HepG2 (cell line): ENCODE data around the gene VPS54. TPM values are rescaled to one million over a fixed set of nuclear protein-coding genes. Genes with fewer than 3 reads are reported as not detected.

Experiments used
- CAMTA2 ChIP-seq: sonication (generic); formaldehyde crosslinking; IDR thresholded peaks from 2 replicates; pipeline ENCODE4 v1.4.0; 2020; ENCODE audit warnings: mild to moderate bottlenecking, missing genetic modification reagents, borderline replicate concordance
- ETV5 ChIP-seq: IDR thresholded peaks from 2 replicates; pipeline ENCODE4 v1.6.1; 2018; ENCODE audit warnings: missing biosample characterization, missing genetic modification reagents, inconsistent platforms, borderline replicate concordance
- ETV6 ChIP-seq: sonication (generic); formaldehyde crosslinking; conservative IDR thresholded peaks from 2 replicates; pipeline ENCODE4 v1.4.0; 2020; ENCODE audit warnings: missing genetic modification reagents
- MXD4 ChIP-seq: IDR thresholded peaks from 2 replicates; pipeline ENCODE4 v1.6.1; 2016; ENCODE audit warnings: mild to moderate bottlenecking, missing biosample characterization, missing genetic modification reagents
- NR3C1 ChIP-seq: sonication (generic); formaldehyde crosslinking; IDR thresholded peaks from 2 replicates; pipeline ENCODE4 v1.4.0; 2020; ENCODE audit warnings: missing genetic modification reagents
- RBM22 ChIP-seq: fragments of 200-400 bp; formaldehyde crosslinking; optimal IDR thresholded peaks from 2 replicates; pipeline ENCODE3; 2017; ENCODE audit warnings: mild to moderate bottlenecking, low read length, moderate library complexity
- RFX1 ChIP-seq: fragments of 450-650 bp; IDR thresholded peaks from 2 replicates; pipeline ENCODE4 v1.6.1; 2017
- TP53 ChIP-seq: sonication (generic); formaldehyde crosslinking; conservative IDR thresholded peaks from 2 replicates; pipeline ENCODE4 v1.4.0; 2020; ENCODE audit warnings: missing genetic modification reagents
- ZFP36 ChIP-seq: fragments of 150-350 bp; IDR thresholded peaks from 2 replicates; pipeline ENCODE4 v1.6.1; 2018; ENCODE audit warnings: borderline replicate concordance, low read length, low read depth; ENCODE audit not compliant: partially characterized antibody
- ZMYM4 ChIP-seq: sonication (generic); formaldehyde crosslinking; IDR thresholded peaks from 2 replicates; pipeline ENCODE4 v1.8.1; 2023; ENCODE audit warnings: mild to moderate bottlenecking, missing genetic modification reagents
- ZNF556 ChIP-seq: sonication (generic); formaldehyde crosslinking; IDR thresholded peaks from 2 replicates; pipeline ENCODE4 v1.4.0; 2020; ENCODE audit warnings: mild to moderate bottlenecking, missing genetic modification reagents, borderline replicate concordance
- ZNF569 ChIP-seq: sonication (generic); formaldehyde crosslinking; IDR thresholded peaks from 2 replicates; pipeline ENCODE4 v1.5.0; 2020; ENCODE audit warnings: mild to moderate bottlenecking, missing genetic modification reagents, moderate library complexity, borderline replicate concordance
- ZNF883 ChIP-seq: sonication (generic); formaldehyde crosslinking; IDR thresholded peaks from 2 replicates; pipeline ENCODE4 v1.5.1; 2020; ENCODE audit warnings: mild to moderate bottlenecking, missing genetic modification reagents; ENCODE audit errors: not compliant biosample characterization
- polyA plus RNA-seq, 8 experiments: library from polyadenylated mRNA; depleted of rRNA in 3 of 8; stranded (reverse) in 7 of 8; unstranded in 1 of 8; fragments of >200 nt; fragmentation: Illumina TruSeq in 4 of 8; extraction: Trizol in 4 of 8; gene quantifications; 2 replicates each; pipeline versions ENCODE4 v1.2.1 to v1.2.3, GENCODE V29; 2011 to 2016; ENCODE audit warnings: low read depth in 4 of 8, missing spikeins in 1 of 8, mixed read lengths in 1 of 8; ENCODE audit not compliant: insufficient read depth in 1 of 8
- total RNA-seq, 5 experiments: library from RNA; depleted of rRNA; stranded (reverse); fragments of >200 nt; fragmentation: Illumina TruSeq; extraction: Trizol; gene quantifications; 2 replicates each; pipeline ENCODE4 v1.2.3, GENCODE V29; 2016; ENCODE audit warnings: low read depth in 1 of 5
- TF ChIP-seq, protein P1 (sequence below): IDR thresholded peaks from 2 replicates; pipeline ENCODE4 v1.6.1; 2012; ENCODE audit warnings: low read depth, low read length, improper control_type of control experiment
- TF ChIP-seq, protein P2 (sequence below): sonication (generic); formaldehyde crosslinking; IDR thresholded peaks from 2 replicates; pipeline ENCODE4 v1.4.0; 2020; ENCODE audit warnings: mild to moderate bottlenecking, low read depth, missing genetic modification reagents
- TF ChIP-seq, protein P3 (sequence below): IDR thresholded peaks from 2 replicates; pipeline ENCODE4 v1.6.1; 2016; ENCODE audit warnings: low read depth, missing genetic modification reagents, missing compliant biosample characterization
- TF ChIP-seq, protein P4 (sequence below): sonication (generic); formaldehyde crosslinking; IDR thresholded peaks from 2 replicates; pipeline ENCODE4 v1.8.0; 2022; ENCODE audit warnings: mild to moderate bottlenecking, missing genetic modification reagents
- TF ChIP-seq, protein P5 (sequence below): sonication (generic); formaldehyde crosslinking; IDR thresholded peaks from 2 replicates; pipeline ENCODE4 v1.5.1; 2020; ENCODE audit warnings: missing genetic modification reagents, mild to moderate bottlenecking, borderline replicate concordance

VPS54 gene
- total and polyA plus RNA-seq, 2 of the 13 experiments (the other 11 are each of a cell fraction or from before 2014, with no cell fraction given), result 64.7 to 77.5 TPM

DNA sequence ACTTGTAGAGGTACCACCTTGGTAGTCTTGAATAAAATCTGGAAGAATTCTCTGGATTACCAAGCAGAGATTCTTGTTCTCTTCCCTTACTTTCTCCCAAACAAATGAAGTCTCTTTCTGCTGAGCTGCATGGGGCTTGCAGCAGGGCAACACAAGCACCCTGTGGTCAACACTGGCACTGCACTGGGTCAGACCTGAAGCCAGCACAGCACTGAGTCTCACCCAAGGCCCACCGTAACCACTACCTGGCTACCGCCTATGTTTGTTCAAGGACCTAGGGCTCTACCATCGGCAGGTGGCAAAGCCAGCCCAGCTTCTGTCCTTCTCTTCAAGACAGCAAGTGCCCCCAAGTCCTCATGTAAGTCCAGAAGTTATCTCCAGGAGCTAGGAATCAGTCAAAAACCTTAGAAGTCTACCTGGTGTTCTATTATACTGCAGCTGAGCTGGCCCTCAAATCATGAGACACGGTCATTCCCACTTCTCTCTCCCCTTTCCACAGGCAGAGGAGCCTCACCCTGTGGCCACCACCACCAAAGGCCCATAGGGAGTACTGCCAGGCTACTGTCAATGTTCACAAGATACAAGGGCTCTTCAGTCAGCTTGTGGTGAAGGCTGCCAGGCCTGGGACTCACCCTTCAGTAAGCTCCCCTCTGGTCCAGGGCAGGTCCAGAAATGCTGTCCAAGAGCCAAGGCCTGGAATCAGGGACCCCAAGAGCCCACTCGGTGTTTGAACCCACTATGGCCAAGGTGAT is 18.4 kb downstream of the VPS54 start (continued):
- TF ChIP-seq, protein P1, sequence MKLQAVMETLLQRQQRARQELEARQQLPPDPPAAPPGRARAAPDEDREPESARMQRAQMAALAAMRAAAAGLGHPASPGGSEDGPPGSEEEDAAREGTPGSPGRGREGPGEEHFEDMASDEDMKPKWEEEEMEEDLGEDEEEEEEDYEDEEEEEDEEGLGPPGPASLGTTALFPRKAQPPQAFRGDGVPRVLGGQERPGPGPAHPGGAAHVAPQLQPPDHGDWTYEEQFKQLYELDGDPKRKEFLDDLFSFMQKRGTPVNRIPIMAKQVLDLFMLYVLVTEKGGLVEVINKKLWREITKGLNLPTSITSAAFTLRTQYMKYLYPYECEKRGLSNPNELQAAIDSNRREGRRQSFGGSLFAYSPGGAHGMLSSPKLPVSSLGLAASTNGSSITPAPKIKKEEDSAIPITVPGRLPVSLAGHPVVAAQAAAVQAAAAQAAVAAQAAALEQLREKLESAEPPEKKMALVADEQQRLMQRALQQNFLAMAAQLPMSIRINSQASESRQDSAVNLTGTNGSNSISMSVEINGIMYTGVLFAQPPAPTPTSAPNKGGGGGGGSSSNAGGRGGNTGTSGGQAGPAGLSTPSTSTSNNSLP, result no peak
- TF ChIP-seq ZNF556 (CRISPR knock-in tag), result 0 out of 2 replicates have a peak, but pooled peaks have one; percentile 22
- no peak for TF ChIP-seq RBM22
- no peak for TF ChIP-seq MXD4 (CRISPR knock-in tag)
- TF ChIP-seq, protein P2, sequence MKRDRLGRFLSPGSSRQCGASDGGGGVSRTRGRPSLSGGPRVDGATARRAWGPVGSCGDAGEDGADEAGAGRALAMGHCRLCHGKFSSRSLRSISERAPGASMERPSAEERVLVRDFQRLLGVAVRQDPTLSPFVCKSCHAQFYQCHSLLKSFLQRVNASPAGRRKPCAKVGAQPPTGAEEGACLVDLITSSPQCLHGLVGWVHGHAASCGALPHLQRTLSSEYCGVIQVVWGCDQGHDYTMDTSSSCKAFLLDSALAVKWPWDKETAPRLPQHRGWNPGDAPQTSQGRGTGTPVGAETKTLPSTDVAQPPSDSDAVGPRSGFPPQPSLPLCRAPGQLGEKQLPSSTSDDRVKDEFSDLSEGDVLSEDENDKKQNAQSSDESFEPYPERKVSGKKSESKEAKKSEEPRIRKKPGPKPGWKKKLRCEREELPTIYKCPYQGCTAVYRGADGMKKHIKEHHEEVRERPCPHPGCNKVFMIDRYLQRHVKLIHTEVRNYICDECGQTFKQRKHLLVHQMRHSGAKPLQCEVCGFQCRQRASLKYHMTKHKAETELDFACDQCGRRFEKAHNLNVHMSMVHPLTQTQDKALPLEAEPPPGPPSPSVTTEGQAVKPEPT (CRISPR knock-in tag), result no peak
- TF ChIP-seq ZNF569 (CRISPR knock-in tag), result no peak
- no peak for TF ChIP-seq CAMTA2 (CRISPR knock-in tag)
- TF ChIP-seq ZMYM4 (CRISPR knock-in tag), result peak; percentile 58
- TF ChIP-seq, protein P3, sequence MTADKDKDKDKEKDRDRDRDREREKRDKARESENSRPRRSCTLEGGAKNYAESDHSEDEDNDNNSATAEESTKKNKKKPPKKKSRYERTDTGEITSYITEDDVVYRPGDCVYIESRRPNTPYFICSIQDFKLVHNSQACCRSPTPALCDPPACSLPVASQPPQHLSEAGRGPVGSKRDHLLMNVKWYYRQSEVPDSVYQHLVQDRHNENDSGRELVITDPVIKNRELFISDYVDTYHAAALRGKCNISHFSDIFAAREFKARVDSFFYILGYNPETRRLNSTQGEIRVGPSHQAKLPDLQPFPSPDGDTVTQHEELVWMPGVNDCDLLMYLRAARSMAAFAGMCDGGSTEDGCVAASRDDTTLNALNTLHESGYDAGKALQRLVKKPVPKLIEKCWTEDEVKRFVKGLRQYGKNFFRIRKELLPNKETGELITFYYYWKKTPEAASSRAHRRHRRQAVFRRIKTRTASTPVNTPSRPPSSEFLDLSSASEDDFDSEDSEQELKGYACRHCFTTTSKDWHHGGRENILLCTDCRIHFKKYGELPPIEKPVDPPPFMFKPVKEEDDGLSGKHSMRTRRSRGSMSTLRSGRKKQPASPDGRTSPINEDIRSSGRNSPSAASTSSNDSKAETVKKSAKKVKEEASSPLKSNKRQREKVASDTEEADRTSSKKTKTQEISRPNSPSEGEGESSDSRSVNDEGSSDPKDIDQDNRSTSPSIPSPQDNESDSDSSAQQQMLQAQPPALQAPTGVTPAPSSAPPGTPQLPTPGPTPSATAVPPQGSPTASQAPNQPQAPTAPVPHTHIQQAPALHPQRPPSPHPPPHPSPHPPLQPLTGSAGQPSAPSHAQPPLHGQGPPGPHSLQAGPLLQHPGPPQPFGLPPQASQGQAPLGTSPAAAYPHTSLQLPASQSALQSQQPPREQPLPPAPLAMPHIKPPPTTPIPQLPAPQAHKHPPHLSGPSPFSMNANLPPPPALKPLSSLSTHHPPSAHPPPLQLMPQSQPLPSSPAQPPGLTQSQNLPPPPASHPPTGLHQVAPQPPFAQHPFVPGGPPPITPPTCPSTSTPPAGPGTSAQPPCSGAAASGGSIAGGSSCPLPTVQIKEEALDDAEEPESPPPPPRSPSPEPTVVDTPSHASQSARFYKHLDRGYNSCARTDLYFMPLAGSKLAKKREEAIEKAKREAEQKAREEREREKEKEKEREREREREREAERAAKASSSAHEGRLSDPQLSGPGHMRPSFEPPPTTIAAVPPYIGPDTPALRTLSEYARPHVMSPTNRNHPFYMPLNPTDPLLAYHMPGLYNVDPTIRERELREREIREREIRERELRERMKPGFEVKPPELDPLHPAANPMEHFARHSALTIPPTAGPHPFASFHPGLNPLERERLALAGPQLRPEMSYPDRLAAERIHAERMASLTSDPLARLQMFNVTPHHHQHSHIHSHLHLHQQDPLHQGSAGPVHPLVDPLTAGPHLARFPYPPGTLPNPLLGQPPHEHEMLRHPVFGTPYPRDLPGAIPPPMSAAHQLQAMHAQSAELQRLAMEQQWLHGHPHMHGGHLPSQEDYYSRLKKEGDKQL (CRISPR knock-in tag), result no peak
- TF ChIP-seq, protein P4, sequence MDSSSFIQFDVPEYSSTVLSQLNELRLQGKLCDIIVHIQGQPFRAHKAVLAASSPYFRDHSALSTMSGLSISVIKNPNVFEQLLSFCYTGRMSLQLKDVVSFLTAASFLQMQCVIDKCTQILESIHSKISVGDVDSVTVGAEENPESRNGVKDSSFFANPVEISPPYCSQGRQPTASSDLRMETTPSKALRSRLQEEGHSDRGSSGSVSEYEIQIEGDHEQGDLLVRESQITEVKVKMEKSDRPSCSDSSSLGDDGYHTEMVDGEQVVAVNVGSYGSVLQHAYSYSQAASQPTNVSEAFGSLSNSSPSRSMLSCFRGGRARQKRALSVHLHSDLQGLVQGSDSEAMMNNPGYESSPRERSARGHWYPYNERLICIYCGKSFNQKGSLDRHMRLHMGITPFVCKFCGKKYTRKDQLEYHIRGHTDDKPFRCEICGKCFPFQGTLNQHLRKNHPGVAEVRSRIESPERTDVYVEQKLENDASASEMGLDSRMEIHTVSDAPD (CRISPR knock-in tag), result no peak
- TF ChIP-seq ZNF883, result no peak
- TF ChIP-seq TP53 (CRISPR knock-in tag), result no peak
- TF ChIP-seq ETV5 (CRISPR knock-in tag), result no peak
- no peak for TF ChIP-seq ETV6 (CRISPR knock-in tag)
- no peak for TF ChIP-seq ZFP36
- TF ChIP-seq NR3C1 (CRISPR knock-in tag), result no peak
- TF ChIP-seq, protein P5, sequence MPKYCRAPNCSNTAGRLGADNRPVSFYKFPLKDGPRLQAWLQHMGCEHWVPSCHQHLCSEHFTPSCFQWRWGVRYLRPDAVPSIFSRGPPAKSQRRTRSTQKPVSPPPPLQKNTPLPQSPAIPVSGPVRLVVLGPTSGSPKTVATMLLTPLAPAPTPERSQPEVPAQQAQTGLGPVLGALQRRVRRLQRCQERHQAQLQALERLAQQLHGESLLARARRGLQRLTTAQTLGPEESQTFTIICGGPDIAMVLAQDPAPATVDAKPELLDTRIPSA (CRISPR knock-in tag), result no peak
- no peak for TF ChIP-seq RFX1
